Hepatocyte (in vitro differentiated cells): Measurements from ENCODE around the gene PAQR7. TPM values are rescaled to one million over a fixed set of nuclear protein-coding genes. Genes with fewer than 3 reads are reported as not detected.

Experiments used
- DNase-seq: peaks from one replicate; pipeline ENCODE4 v3.0.0-alpha.2; 2016; ENCODE audit warnings: low spot score
- H2AFZ ChIP-seq: fragments of 200-600 bp; sonication (generic); 2 replicates; pipeline ENCODE4 v1.6.0; 2016; ENCODE audit warnings: antibody characterized with exemption, mild to moderate bottlenecking
- H3K27ac ChIP-seq: fragments of 200-600 bp; sonication (generic); 2 replicates; pipeline ENCODE4 v1.5.1; 2016; ENCODE audit warnings: mild to moderate bottlenecking
- H3K27me3 ChIP-seq: fragments of 200-600 bp; sonication (generic); 2 replicates; pipeline ENCODE4 v1.6.1; 2016
- H3K36me3 ChIP-seq: fragments of 200-600 bp; sonication (generic); replicated peaks from 2 replicates; pipeline ENCODE4 v1.5.1; 2016; ENCODE audit warnings: low read depth; ENCODE audit not compliant: insufficient read depth
- H3K4me1 ChIP-seq: fragments of 200-600 bp; sonication (generic); 2 replicates; pipeline ENCODE4 v1.5.1; 2016; ENCODE audit warnings: mild to moderate bottlenecking, moderate library complexity; ENCODE audit not compliant: insufficient read depth
- H3K4me2 ChIP-seq: fragments of 200-600 bp; sonication (generic); 2 replicates; pipeline ENCODE4 v1.6.0; 2016
- H3K4me3 ChIP-seq: fragments of 200-600 bp; sonication (generic); 2 replicates; pipeline ENCODE4 v1.5.1; 2016; ENCODE audit warnings: mild to moderate bottlenecking
- H3K79me2 ChIP-seq: fragments of 200-600 bp; sonication (generic); 2 replicates; pipeline ENCODE4 v1.6.0; 2017; ENCODE audit warnings: mild to moderate bottlenecking
- H3K9me2 ChIP-seq: fragments of 200-600 bp; sonication (generic); replicated peaks from 2 replicates; pipeline ENCODE4 v1.6.0; 2017; ENCODE audit warnings: mild to moderate bottlenecking; ENCODE audit not compliant: insufficient read depth
- H3K9me3 ChIP-seq: fragments of 200-600 bp; sonication (generic); 2 replicates; pipeline ENCODE4 v1.5.1; 2016; ENCODE audit warnings: low read depth, mild to moderate bottlenecking
- H4K20me1 ChIP-seq: fragments of 200-600 bp; sonication (generic); 2 replicates; pipeline ENCODE4 v1.6.0; 2016; ENCODE audit warnings: mild to moderate bottlenecking; ENCODE audit not compliant: insufficient read depth, poor library complexity, severe bottlenecking
- EZH2 ChIP-seq: fragments of 200-600 bp; sonication (generic); IDR thresholded peaks from 2 replicates; pipeline ENCODE4 v1.6.1; 2016; ENCODE audit warnings: antibody characterized with exemption, mild to moderate bottlenecking, borderline replicate concordance
- EZH2phosphoT487 ChIP-seq: fragments of 200-600 bp; sonication (generic); IDR thresholded peaks from one replicate; pipeline ENCODE4 v1.6.1; 2018; ENCODE audit warnings: antibody characterized with exemption, mild to moderate bottlenecking, low read depth, moderate library complexity; ENCODE audit not compliant: unreplicated experiment, severe bottlenecking
- WGBS: methylation state at CpG from one replicate; pipeline ENCODE4 v1.1.6; 2016; ENCODE audit warnings: low lambda C conversion rate; ENCODE audit errors: missing lambda C conversion rate; 5-methylcytosine and 5-hydroxymethylcytosine counted together
- polyA plus RNA-seq: library from polyadenylated mRNA; unstranded; fragments of >200 nt; fragmentation: Nextera tagmentation; extraction: Ambion mirVana; gene quantifications from 2 replicates; pipeline ENCODE4 v1.2.1, GENCODE V29; 2016
- total RNA-seq: library from RNA; depleted of rRNA; stranded (reverse); fragments of >200 nt; gene quantifications from 2 replicates; pipeline ENCODE4 v1.2.3, GENCODE V29; 2014
- TF ChIP-seq, protein P1 (sequence below): fragments of 200-600 bp; sonication (generic); IDR thresholded peaks from 2 replicates; pipeline ENCODE4 v1.5.1; 2016; ENCODE audit warnings: antibody characterized with exemption, mild to moderate bottlenecking; ENCODE audit not compliant: poor library complexity

PAQR7 gene
- total and polyA plus RNA-seq, 2 experiments from 2014 or later = 4.8 to 27.0 TPM

DNA sequence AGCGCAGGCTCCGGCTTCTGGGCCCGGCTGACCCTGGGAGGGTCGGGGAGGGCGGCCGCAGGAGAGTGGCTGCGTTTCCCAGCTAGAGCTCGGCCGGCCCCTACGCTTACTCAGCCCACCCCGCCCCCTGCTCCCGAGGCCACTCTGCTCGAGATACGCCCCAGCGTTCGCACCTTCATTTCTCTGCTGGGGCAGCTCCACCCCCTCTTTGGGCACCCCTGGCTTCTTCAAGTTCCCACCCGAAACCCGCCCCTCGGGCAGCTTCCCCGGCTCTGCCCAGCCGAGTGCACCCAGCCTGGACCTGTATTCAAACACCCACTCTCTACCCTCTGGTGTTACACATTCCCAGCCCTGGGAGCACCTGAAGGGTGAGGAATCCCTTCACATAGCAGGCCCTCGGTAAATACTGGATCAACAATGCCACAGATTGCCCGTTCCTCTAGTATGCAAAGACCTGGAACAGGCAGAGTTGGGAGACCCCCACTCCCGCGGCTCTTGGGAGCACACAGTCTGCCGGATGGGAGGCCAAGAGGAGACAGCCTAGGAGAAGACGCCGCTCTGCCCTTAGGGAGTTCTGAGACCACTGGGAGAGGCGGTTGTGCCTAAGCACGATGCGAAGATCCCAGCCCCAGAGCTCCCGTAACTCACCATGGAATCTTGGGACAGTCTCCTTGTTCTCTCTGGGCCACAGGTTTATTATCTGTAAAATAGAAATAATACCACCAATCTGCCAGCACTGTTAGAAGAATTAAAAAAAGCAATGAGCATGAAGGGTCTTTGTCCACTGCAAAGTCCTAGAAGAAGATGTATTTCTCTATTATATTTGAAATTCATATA lies 566 bp upstream of the PAQR7 start:
- Histone ChIP-seq H4K20me1 (no peaks in the 10 kb centered on the region), H3K27me3 (no peaks in the 10 kb centered on the region), H3K4me1 (peaks cover 58% of the 10 kb centered on the region), H2AFZ (peak overlapping the region; percentile 74), H3K36me3 (no peaks in the 10 kb centered on the region), H3K4me3 (peak overlapping the region; percentile 61), H3K4me2 (peak overlapping the region; percentile 87), H3K79me2 (peaks cover 35% of the 10 kb centered on the region), H3K9me3 (no peaks in the 10 kb centered on the region), H3K27ac (peak overlapping the region; percentile 95), H3K9me2 (no peaks in the 10 kb centered on the region)
- 31% methylated on average over 17 of the region's 32 CpGs for WGBS
- DNase-seq = peak; percentile 79
- TF ChIP-seq, protein P1, sequence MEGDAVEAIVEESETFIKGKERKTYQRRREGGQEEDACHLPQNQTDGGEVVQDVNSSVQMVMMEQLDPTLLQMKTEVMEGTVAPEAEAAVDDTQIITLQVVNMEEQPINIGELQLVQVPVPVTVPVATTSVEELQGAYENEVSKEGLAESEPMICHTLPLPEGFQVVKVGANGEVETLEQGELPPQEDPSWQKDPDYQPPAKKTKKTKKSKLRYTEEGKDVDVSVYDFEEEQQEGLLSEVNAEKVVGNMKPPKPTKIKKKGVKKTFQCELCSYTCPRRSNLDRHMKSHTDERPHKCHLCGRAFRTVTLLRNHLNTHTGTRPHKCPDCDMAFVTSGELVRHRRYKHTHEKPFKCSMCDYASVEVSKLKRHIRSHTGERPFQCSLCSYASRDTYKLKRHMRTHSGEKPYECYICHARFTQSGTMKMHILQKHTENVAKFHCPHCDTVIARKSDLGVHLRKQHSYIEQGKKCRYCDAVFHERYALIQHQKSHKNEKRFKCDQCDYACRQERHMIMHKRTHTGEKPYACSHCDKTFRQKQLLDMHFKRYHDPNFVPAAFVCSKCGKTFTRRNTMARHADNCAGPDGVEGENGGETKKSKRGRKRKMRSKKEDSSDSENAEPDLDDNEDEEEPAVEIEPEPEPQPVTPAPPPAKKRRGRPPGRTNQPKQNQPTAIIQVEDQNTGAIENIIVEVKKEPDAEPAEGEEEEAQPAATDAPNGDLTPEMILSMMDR = no peak
- no peak for TF ChIP-seq EZH2
- TF ChIP-seq EZH2phosphoT487 = no peak

DNA sequence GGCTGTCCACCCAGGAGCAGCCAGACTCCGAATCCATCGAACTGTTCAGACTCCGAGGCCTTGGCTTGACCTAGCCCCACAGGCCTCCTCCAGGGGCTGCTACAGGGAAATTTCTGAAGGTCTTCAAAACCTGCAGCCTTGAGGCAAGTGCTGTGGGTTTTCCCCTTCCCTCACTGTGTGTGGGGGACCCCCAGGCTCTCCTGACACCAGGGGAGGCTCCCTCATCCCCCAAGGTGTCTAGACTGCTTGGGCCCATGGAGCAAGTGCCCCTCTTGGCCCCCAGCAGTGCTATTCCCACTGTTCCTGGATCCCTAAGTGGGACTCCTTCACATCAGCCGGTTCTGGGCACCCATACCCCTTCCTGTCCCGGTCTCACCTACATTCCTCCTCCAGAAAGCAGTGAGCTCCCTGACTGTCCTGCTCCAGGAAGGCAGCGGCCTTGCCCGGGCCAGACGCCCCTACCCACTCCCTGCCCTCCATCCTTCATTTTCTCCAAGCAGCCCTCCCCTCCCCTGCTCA lies 814 bp downstream of the PAQR7 start:
- WGBS = 62% methylated on average over 5 of the region's 8 CpGs
- peaks cover 53% of the 10 kb centered on the region for H3K4me1 ChIP-seq

DNA sequence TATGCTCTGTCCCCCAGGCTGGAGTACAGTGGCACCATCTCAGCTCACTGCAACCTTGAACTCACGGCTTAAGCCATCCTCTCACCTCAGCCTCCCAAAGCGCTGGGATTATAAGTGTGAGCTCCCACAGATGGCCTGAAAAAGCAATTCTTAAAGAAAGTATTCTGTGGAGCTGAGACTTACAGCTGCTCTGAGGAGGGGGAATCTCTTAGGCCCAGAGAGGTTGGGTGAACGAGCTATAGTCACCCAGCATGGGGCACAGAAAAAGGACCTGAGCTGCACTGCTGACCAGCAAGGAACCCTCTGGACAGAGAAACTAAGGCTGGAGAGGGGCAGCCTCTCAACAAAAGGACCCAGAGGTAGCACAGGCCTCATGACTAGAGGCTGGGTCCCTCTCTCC lies 1.3 kb downstream of the PAQR7 start:
- WGBS = 98% methylated on average over 3 of the region's 3 CpGs
- H4K20me1 ChIP-seq = no peaks in the 10 kb centered on the region
- H3K4me1 ChIP-seq = peaks cover 49% of the 10 kb centered on the region
- no peaks in the 10 kb centered on the region for H3K36me3 ChIP-seq
- peak overlapping the region; percentile 95 for H3K27ac ChIP-seq
- peak overlapping the region; percentile 61 for H3K4me3 ChIP-seq
- no peak for DNase-seq
- no peak overlapping the region for H2AFZ ChIP-seq
- no peaks in the 10 kb centered on the region for H3K27me3 ChIP-seq
- H3K9me3 ChIP-seq = no peaks in the 10 kb centered on the region
- TF ChIP-seq EZH2 (no peak), EZH2phosphoT487 (no peak)
- TF ChIP-seq, protein P1 = no peak
- peak overlapping the region; percentile 87 for H3K4me2 ChIP-seq
- peaks cover 35% of the 10 kb centered on the region for H3K79me2 ChIP-seq
- H3K9me2 ChIP-seq = no peaks in the 10 kb centered on the region

More for the DNA sequence above, 814 bp downstream of the PAQR7 start:
- Histone ChIP-seq H3K4me2 (peak overlapping the region; percentile 87), H3K9me3 (no peaks in the 10 kb centered on the region), H2AFZ (peak overlapping the region; percentile 74), H3K36me3 (no peaks in the 10 kb centered on the region), H3K4me3 (peak overlapping the region; percentile 61), H3K9me2 (no peaks in the 10 kb centered on the region), H3K27ac (peak overlapping the region; percentile 95), H3K27me3 (no peaks in the 10 kb centered on the region), H4K20me1 (no peaks in the 10 kb centered on the region), H3K79me2 (peaks cover 35% of the 10 kb centered on the region)
- peak; percentile 13 for DNase-seq
- TF ChIP-seq EZH2phosphoT487 (no peak), EZH2 (no peak)
- TF ChIP-seq, protein P1 = no peak
